GM23338 (cell line): Measurements from ENCODE around the gene KRTAP12-3. TPM values are rescaled to one million over a fixed set of nuclear protein-coding genes. Genes with fewer than 3 reads are reported as not detected.

Experiments
- ATAC-seq: fragments of 200-7000 bp; cut with Tn5 transposase; 3 replicates; pipeline ENCODE4 v1.9.1; 2020
- DNase-seq: peaks from one replicate; pipeline ENCODE4 v3.0.0-alpha.2; 2015; ENCODE audit warnings: low spot score
- H2AFZ ChIP-seq: fragments of 200-600 bp; sonication (generic); 2 replicates; pipeline ENCODE4 v1.8.0; 2016; ENCODE audit warnings: antibody characterized with exemption, mild to moderate bottlenecking, moderate library complexity
- H3F3A ChIP-seq: fragments of 200-600 bp; sonication (generic); replicated peaks from 2 replicates; pipeline ENCODE4 v1.8.0; 2017; ENCODE audit warnings: antibody characterized with exemption, mixed run types, low read depth
- H3K27ac ChIP-seq: fragments of 200-600 bp; sonication (generic); 2 replicates; pipeline ENCODE4 v1.6.1; 2016; ENCODE audit warnings: low read depth
- H3K27me3 ChIP-seq: fragments of 200-600 bp; sonication (generic); 2 replicates; pipeline ENCODE4 v1.8.0; 2016; ENCODE audit warnings: mild to moderate bottlenecking, mixed run types, moderate library complexity; ENCODE audit not compliant: insufficient read depth
- H3K36me3 ChIP-seq: fragments of 200-600 bp; sonication (generic); 2 replicates; pipeline ENCODE4 v1.8.0; 2016; ENCODE audit warnings: mild to moderate bottlenecking; ENCODE audit not compliant: insufficient read depth
- H3K4me1 ChIP-seq: fragments of 200-600 bp; sonication (generic); 2 replicates; pipeline ENCODE4 v1.8.0; 2016; ENCODE audit warnings: mild to moderate bottlenecking, moderate library complexity; ENCODE audit not compliant: insufficient read depth
- H3K4me2 ChIP-seq: fragments of 200-600 bp; sonication (generic); 2 replicates; pipeline ENCODE4 v1.7.1; 2017; ENCODE audit warnings: mixed run types
- H3K4me3 ChIP-seq: fragments of 200-600 bp; sonication (generic); 2 replicates; pipeline ENCODE4 v1.6.1; 2016; ENCODE audit warnings: mixed run types
- H3K79me2 ChIP-seq: fragments of 200-600 bp; sonication (generic); replicated peaks from 2 replicates; pipeline ENCODE4 v1.8.0; 2017; ENCODE audit warnings: mild to moderate bottlenecking; ENCODE audit not compliant: insufficient read depth
- H3K9me2 ChIP-seq: fragments of 200-600 bp; sonication (generic); 2 replicates; pipeline ENCODE4 v1.8.0; 2017; ENCODE audit not compliant: insufficient read depth
- H4K20me1 ChIP-seq: fragments of 200-600 bp; sonication (generic); replicated peaks from 2 replicates; pipeline ENCODE4 v1.8.0; 2017; ENCODE audit warnings: mild to moderate bottlenecking; ENCODE audit not compliant: insufficient read depth
- H3K27ac Mint-ChIP-seq: 2 replicates; pipeline ENCODE4 v1.8.0; 2020; ENCODE audit warnings: inconsistent platforms, mild to moderate bottlenecking, moderate library complexity, mixed read lengths
- H3K27me3 Mint-ChIP-seq: 3 replicates; pipeline ENCODE4 v1.8.0; 2022; ENCODE audit warnings: low read depth, mild to moderate bottlenecking, moderate library complexity, mixed read lengths, inconsistent platforms; ENCODE audit not compliant: insufficient read depth, poor library complexity
- H3K36me3 Mint-ChIP-seq: 3 replicates; pipeline ENCODE4 v1.8.0; 2021; ENCODE audit warnings: low read depth, mild to moderate bottlenecking, inconsistent platforms, moderate library complexity, mixed read lengths
- H3K4me1 Mint-ChIP-seq: 3 replicates; pipeline ENCODE4 v1.8.0; 2020; ENCODE audit warnings: mild to moderate bottlenecking, inconsistent platforms, mixed read lengths
- H3K4me3 Mint-ChIP-seq: 3 replicates; pipeline ENCODE4 v1.8.0; 2021; ENCODE audit warnings: moderate library complexity, mild to moderate bottlenecking, inconsistent platforms, mixed read lengths
- H3K9me3 Mint-ChIP-seq: 3 replicates; pipeline ENCODE4 v1.8.0; 2020; ENCODE audit warnings: moderate library complexity, mild to moderate bottlenecking, inconsistent platforms, mixed read lengths
- CREB1 ChIP-seq: fragments of 250-450 bp; sonication (Bioruptor Pico); IDR thresholded peaks from 2 replicates; pipeline ENCODE4 v1.5.0; 2020; ENCODE audit warnings: low read depth, mild to moderate bottlenecking, moderate library complexity
- CTCF ChIP-seq, 2 experiments: fragments of 200-600 bp in 1 of 2; sonication (generic) in 1 of 2; conservative IDR thresholded peaks; 2 replicates each; pipeline versions ENCODE4 v1.5.1 to v1.6.1; 2016 to 2017; ENCODE audit warnings: antibody characterized with exemption in 2 of 2, low read depth in 2 of 2, mild to moderate bottlenecking in 2 of 2, moderate library complexity in 1 of 2
- EZH2 ChIP-seq: fragments of 200-600 bp; sonication (generic); IDR thresholded peaks from one replicate; pipeline ENCODE4 v1.8.0; 2017; ENCODE audit warnings: antibody characterized with exemption, mild to moderate bottlenecking, low read depth; ENCODE audit not compliant: unreplicated experiment
- EZH2phosphoT487 ChIP-seq: fragments of 200-600 bp; sonication (generic); IDR thresholded peaks from one replicate; pipeline ENCODE4 v1.8.1; 2018; ENCODE audit warnings: antibody characterized with exemption; ENCODE audit not compliant: unreplicated experiment
- JUNB ChIP-seq: IDR thresholded peaks from one replicate; pipeline ENCODE4 v1.6.1; 2016; ENCODE audit warnings: antibody characterized with exemption; ENCODE audit not compliant: unreplicated experiment
- NANOG ChIP-seq: IDR thresholded peaks from 2 replicates; pipeline ENCODE4 v1.6.1; 2016; ENCODE audit warnings: antibody characterized with exemption, borderline replicate concordance
- POLR2AphosphoS5 ChIP-seq: IDR thresholded peaks from 2 replicates; pipeline ENCODE4 v1.6.1; 2016; ENCODE audit warnings: antibody characterized with exemption, low read depth
- STAT1 ChIP-seq: IDR thresholded peaks from one replicate; pipeline ENCODE4 v1.6.1; 2016; ENCODE audit warnings: antibody characterized with exemption; ENCODE audit not compliant: unreplicated experiment
- ZNF114 ChIP-seq: fragments of 250-450 bp; sonication (Bioruptor Pico); IDR thresholded peaks from 2 replicates; pipeline ENCODE4 v1.5.0; 2020; ENCODE audit warnings: mild to moderate bottlenecking, moderate library complexity
- ZNF331 ChIP-seq: fragments of 250-450 bp; sonication (Bioruptor Pico); IDR thresholded peaks from 2 replicates; pipeline ENCODE4 v1.5.0; 2020; ENCODE audit warnings: low read depth, mild to moderate bottlenecking, moderate library complexity
- polyA plus RNA-seq: library from polyadenylated mRNA; unstranded; fragments of >200 nt; fragmentation: Nextera tagmentation; extraction: Ambion mirVana; gene quantifications from 2 replicates; pipeline ENCODE4 v1.2.1, GENCODE V29; 2016
- total RNA-seq: library from RNA; depleted of rRNA; stranded (reverse); fragments of >200 nt; shearing (Covaris generic); gene quantifications from 2 replicates; pipeline ENCODE4 v1.2.3, GENCODE V29; 2014
- TF ChIP-seq, protein P1 (sequence below): IDR thresholded peaks from 2 replicates; pipeline ENCODE4 v1.6.1; 2016; ENCODE audit warnings: antibody characterized with exemption
- TF ChIP-seq, protein P2 (sequence below): IDR thresholded peaks from one replicate; pipeline ENCODE4 v1.6.1; 2018; ENCODE audit warnings: antibody characterized with exemption; ENCODE audit not compliant: unreplicated experiment
- TF ChIP-seq, protein P3 (sequence below): fragments of 250-450 bp; sonication (Bioruptor Pico); IDR thresholded peaks from 2 replicates; pipeline ENCODE4 v1.5.0; 2020; ENCODE audit warnings: mild to moderate bottlenecking, moderate library complexity

The KRTAP12-3 gene
- total and polyA plus RNA-seq, 2 experiments from 2014 or later = not detected

DNA sequence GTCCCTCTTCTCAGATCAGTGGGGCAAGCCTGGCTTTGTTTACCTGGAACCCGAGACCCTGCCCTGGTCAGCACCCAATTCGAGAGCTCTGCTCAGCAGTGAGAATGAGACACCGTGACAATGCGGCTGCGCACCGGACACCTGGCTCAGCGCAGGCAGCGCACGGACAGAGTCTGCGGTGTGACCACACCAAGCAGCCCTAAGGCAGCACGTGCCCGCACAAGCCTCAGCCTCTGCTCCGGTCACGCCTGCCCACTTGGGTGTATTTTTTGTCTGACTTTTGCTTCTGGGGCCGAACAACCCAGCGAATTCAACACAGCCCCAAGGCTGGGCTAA lies 41.2 kb upstream of the KRTAP12-3 start:
- no peak overlapping the region for H3K27ac Mint-ChIP-seq
- Histone ChIP-seq H2AFZ (peak overlapping the region; percentile 47; the same call in 1 of the 2 replicates), H3K27me3 (no peaks in the 10 kb centered on the region), H3K4me2 (no peak overlapping the region), H3F3A (no peaks in the 10 kb centered on the region), H4K20me1 (no peaks in the 10 kb centered on the region), H3K79me2 (no peaks in the 10 kb centered on the region), H3K4me1 (no peaks in the 10 kb centered on the region), H3K9me2 (no peaks in the 10 kb centered on the region), H3K4me3 (no peak overlapping the region), H3K36me3 (no peaks in the 10 kb centered on the region), H3K27ac (no peak overlapping the region)
- ATAC-seq = no peak
- TF ChIP-seq, protein P1, sequence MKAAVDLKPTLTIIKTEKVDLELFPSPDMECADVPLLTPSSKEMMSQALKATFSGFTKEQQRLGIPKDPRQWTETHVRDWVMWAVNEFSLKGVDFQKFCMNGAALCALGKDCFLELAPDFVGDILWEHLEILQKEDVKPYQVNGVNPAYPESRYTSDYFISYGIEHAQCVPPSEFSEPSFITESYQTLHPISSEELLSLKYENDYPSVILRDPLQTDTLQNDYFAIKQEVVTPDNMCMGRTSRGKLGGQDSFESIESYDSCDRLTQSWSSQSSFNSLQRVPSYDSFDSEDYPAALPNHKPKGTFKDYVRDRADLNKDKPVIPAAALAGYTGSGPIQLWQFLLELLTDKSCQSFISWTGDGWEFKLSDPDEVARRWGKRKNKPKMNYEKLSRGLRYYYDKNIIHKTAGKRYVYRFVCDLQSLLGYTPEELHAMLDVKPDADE = no peak
- no peak for TF ChIP-seq EZH2phosphoT487
- no peak for TF ChIP-seq CREB1 (CRISPR knock-in tag)
- no peak for TF ChIP-seq NANOG
- TF ChIP-seq, protein P2, sequence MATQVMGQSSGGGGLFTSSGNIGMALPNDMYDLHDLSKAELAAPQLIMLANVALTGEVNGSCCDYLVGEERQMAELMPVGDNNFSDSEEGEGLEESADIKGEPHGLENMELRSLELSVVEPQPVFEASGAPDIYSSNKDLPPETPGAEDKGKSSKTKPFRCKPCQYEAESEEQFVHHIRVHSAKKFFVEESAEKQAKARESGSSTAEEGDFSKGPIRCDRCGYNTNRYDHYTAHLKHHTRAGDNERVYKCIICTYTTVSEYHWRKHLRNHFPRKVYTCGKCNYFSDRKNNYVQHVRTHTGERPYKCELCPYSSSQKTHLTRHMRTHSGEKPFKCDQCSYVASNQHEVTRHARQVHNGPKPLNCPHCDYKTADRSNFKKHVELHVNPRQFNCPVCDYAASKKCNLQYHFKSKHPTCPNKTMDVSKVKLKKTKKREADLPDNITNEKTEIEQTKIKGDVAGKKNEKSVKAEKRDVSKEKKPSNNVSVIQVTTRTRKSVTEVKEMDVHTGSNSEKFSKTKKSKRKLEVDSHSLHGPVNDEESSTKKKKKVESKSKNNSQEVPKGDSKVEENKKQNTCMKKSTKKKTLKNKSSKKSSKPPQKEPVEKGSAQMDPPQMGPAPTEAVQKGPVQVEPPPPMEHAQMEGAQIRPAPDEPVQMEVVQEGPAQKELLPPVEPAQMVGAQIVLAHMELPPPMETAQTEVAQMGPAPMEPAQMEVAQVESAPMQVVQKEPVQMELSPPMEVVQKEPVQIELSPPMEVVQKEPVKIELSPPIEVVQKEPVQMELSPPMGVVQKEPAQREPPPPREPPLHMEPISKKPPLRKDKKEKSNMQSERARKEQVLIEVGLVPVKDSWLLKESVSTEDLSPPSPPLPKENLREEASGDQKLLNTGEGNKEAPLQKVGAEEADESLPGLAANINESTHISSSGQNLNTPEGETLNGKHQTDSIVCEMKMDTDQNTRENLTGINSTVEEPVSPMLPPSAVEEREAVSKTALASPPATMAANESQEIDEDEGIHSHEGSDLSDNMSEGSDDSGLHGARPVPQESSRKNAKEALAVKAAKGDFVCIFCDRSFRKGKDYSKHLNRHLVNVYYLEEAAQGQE = no peak
- no peak for TF ChIP-seq JUNB
- no peak for TF ChIP-seq ZNF331 (CRISPR knock-in tag)
- no peak for TF ChIP-seq POLR2AphosphoS5
- no peak for TF ChIP-seq ZNF114 (CRISPR knock-in tag)
- no peak for TF ChIP-seq EZH2
- no peak for TF ChIP-seq STAT1
- TF ChIP-seq CTCF (conservative IDR thresholded peaks at IDR 0.05; ENCODE audit: low read depth in 2 of 2) = no peak
- TF ChIP-seq, protein P3, sequence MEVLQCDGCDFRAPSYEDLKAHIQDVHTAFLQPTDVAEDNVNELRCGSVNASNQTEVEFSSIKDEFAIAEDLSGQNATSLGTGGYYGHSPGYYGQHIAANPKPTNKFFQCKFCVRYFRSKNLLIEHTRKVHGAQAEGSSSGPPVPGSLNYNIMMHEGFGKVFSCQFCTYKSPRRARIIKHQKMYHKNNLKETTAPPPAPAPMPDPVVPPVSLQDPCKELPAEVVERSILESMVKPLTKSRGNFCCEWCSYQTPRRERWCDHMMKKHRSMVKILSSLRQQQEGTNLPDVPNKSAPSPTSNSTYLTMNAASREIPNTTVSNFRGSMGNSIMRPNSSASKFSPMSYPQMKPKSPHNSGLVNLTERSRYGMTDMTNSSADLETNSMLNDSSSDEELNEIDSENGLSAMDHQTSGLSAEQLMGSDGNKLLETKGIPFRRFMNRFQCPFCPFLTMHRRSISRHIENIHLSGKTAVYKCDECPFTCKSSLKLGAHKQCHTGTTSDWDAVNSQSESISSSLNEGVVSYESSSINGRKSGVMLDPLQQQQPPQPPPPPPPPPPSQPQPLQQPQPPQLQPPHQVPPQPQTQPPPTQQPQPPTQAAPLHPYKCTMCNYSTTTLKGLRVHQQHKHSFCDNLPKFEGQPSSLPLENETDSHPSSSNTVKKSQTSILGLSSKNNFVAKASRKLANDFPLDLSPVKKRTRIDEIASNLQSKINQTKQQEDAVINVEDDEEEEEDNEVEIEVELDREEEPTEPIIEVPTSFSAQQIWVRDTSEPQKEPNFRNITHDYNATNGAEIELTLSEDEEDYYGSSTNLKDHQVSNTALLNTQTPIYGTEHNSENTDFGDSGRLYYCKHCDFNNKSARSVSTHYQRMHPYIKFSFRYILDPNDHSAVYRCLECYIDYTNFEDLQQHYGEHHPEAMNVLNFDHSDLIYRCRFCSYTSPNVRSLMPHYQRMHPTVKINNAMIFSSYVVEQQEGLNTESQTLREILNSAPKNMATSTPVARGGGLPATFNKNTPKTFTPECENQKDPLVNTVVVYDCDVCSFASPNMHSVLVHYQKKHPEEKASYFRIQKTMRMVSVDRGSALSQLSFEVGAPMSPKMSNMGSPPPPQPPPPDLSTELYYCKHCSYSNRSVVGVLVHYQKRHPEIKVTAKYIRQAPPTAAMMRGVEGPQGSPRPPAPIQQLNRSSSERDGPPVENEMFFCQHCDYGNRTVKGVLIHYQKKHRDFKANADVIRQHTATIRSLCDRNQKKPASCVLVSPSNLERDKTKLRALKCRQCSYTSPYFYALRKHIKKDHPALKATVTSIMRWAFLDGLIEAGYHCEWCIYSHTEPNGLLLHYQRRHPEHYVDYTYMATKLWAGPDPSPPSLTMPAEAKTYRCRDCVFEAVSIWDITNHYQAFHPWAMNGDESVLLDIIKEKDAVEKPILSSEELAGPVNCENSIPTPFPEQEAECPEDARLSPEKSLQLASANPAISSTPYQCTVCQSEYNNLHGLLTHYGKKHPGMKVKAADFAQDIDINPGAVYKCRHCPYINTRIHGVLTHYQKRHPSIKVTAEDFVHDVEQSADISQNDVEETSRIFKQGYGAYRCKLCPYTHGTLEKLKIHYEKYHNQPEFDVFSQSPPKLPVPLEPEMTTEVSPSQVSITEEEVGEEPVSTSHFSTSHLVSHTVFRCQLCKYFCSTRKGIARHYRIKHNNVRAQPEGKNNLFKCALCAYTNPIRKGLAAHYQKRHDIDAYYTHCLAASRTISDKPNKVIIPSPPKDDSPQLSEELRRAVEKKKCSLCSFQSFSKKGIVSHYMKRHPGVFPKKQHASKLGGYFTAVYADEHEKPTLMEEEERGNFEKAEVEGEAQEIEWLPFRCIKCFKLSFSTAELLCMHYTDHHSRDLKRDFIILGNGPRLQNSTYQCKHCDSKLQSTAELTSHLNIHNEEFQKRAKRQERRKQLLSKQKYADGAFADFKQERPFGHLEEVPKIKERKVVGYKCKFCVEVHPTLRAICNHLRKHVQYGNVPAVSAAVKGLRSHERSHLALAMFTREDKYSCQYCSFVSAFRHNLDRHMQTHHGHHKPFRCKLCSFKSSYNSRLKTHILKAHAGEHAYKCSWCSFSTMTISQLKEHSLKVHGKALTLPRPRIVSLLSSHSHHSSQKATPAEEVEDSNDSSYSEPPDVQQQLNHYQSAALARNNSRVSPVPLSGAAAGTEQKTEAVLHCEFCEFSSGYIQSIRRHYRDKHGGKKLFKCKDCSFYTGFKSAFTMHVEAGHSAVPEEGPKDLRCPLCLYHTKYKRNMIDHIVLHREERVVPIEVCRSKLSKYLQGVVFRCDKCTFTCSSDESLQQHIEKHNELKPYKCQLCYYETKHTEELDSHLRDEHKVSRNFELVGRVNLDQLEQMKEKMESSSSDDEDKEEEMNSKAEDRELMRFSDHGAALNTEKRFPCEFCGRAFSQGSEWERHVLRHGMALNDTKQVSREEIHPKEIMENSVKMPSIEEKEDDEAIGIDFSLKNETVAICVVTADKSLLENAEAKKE (CRISPR knock-in tag) = no peak
- no peak overlapping the region for H3K4me3 Mint-ChIP-seq
- DNase-seq = no peak
- peaks cover 20% of the 10 kb centered on the region for H3K36me3 Mint-ChIP-seq
- H3K4me1 Mint-ChIP-seq = peaks cover 23% of the 10 kb centered on the region
- peaks cover 36% of the 10 kb centered on the region for H3K9me3 Mint-ChIP-seq
- peaks cover 11% of the 10 kb centered on the region for H3K27me3 Mint-ChIP-seq
